Small intestine (tissue), 16 donors: ENCODE data around the gene OVOL3. TPM values are rescaled to one million over a fixed set of nuclear protein-coding genes. Genes with fewer than 3 reads are reported as not detected.
"Not testable (repeated sequence)": the region's sequence is repeated elsewhere in the genome, so short reads cannot be mapped to it uniquely, and the experiment has no call there.

Experiments
- DNase-seq, 2 donors: peaks; one replicate each; pipeline versions ENCODE4 v3.0.0 to v3.0.0-alpha.2; 2013
- FAIRE-seq: peaks from 2 replicates; lab custom pipeline; 2012; peaks lifted over from hg19 to GRCh38; lab: Jason Lieb, UNC
- H3K27ac ChIP-seq, 3 donors: one replicate each; pipeline ENCODE4 v1.5.1; 2013; ENCODE audit warnings: low read length in 2 of 3, mild to moderate bottlenecking in 2 of 3, control low read depth in 1 of 3, inconsistent platforms in 1 of 3, low read depth in 1 of 3, moderate library complexity in 1 of 3
- H3K27me3 ChIP-seq, 3 donors: one replicate each; pipeline ENCODE4 v1.6.1; 2013; ENCODE audit warnings: low read length in 3 of 3, inconsistent platforms in 1 of 3; ENCODE audit not compliant: control insufficient read depth in 3 of 3, insufficient read depth in 3 of 3
- H3K36me3 ChIP-seq, 3 donors: one replicate each; pipeline ENCODE4 v1.6.1; 2013; ENCODE audit warnings: low read length in 3 of 3, inconsistent platforms in 1 of 3, low read depth in 1 of 3, mild to moderate bottlenecking in 1 of 3, moderate library complexity in 1 of 3; ENCODE audit not compliant: control insufficient read depth in 3 of 3, insufficient read depth in 2 of 3
- H3K4me1 ChIP-seq, 3 donors: one replicate each; pipeline ENCODE4 v1.6.1; 2013; ENCODE audit warnings: low read length in 2 of 3, inconsistent platforms in 1 of 3, low read depth in 1 of 3, mild to moderate bottlenecking in 1 of 3, moderate library complexity in 1 of 3; ENCODE audit not compliant: control insufficient read depth in 3 of 3, insufficient read depth in 2 of 3
- H3K4me3 ChIP-seq, 3 donors: one replicate each; pipeline ENCODE4 v1.5.1; 2013; ENCODE audit warnings: low read length in 3 of 3, control low read depth in 1 of 3, inconsistent platforms in 1 of 3, low read depth in 1 of 3, mild to moderate bottlenecking in 1 of 3, moderate library complexity in 1 of 3
- H3K9me3 ChIP-seq, 2 donors: one replicate each; pipeline ENCODE4 v1.6.1; 2013; ENCODE audit warnings: low read depth in 1 of 2, low read length in 1 of 2; ENCODE audit not compliant: control insufficient read depth in 2 of 2, insufficient read depth in 1 of 2
- WGBS, 3 donors: extraction: QIAGEN DNeasy Blood & Tissue Kit; methylation state at CpG; one replicate each; pipeline ENCODE4 v1.1.7; 2013; 5-methylcytosine and 5-hydroxymethylcytosine counted together
- long read RNA-seq, 10 donors: transcript quantifications; one replicate each; lab custom pipeline, GENCODE V29; 2026
- polyA plus RNA-seq, 4 donors: library from polyadenylated mRNA; stranded (reverse) in 3 of 4; unstranded in 1 of 4; fragments of 200-250 nt in 3 of 4; fragments of 120-200 nt in 1 of 4; gene quantifications; one replicate each; pipeline versions ENCODE4 v1.2.1 to v1.2.3, GENCODE V29; 2013
- donor health status: healthy with polysubstance abuse.
- donor health status: control.
- donor health status: control.
- donor health status: Bipolar disorder and iron deficiency.
- donor health status: healthy.

Gene OVOL3
- not detected for polyA plus RNA-seq
- long read RNA-seq, donor 1 = 0 reads
- long read RNA-seq, donor 2 = 0 reads
- long read RNA-seq, donor 3 = 0 reads
- long read RNA-seq, donor 4 = 0 reads
- long read RNA-seq, donor 5 = 0 reads
- long read RNA-seq, donor 6, partial matches to known transcripts = 10 of 78 reads
- long read RNA-seq, donor 6, other reads (novel, unspliced or antisense) = 68 of 78 reads
- long read RNA-seq, donor 7 = 0 reads
- long read RNA-seq, donor 8 = 0 reads
- long read RNA-seq, donor 9 = 0 reads
- long read RNA-seq, donor 10 = 0 reads

- Histone ChIP-seq H3K27ac (no peak within 1 kb of the TSS), H3K4me3 (no peak within 1 kb of the TSS), H3K27me3 (no peaks in the 10 kb centered on the region), H3K36me3 (peaks cover 0 to 52% (median 0%) of the 10 kb centered on the region in 3 donors), H3K9me3 (no peaks in the 10 kb centered on the region), H3K4me1 (peaks cover 0 to 7% (median 3%) of the 10 kb centered on the region in 3 donors)
- WGBS, 3 donors = 71 to 89% (median 82%) methylated on average over 1 of the region's 1 CpG
- DNase-seq (no peak), FAIRE-seq (no peak)
These were observed at the start of gene OVOL3 for GRCh38 chr19:36110487-36111199. TSS of gene OVOL3 (plus strand) at chr19:36111143. CDS start at chr19:36111203, 60 bp downstream.

- no peak for DNase-seq
- H3K27me3 ChIP-seq = no peaks in the 10 kb centered on the region
- no peaks in the 10 kb centered on the region for H3K9me3 ChIP-seq
- FAIRE-seq = no peak
- H3K27ac ChIP-seq = no peak overlapping the region
- H3K36me3 ChIP-seq = peaks cover 0 to 19% (median 0%) of the 10 kb centered on the region in 3 donors
- peaks cover 0 to 13% (median 0%) of the 10 kb centered on the region in 3 donors for H3K4me1 ChIP-seq
- no peak overlapping the region for H3K4me3 ChIP-seq
- WGBS, 3 donors = 89 to 100% (median 96%) methylated on average over 2 of the region's 2 CpGs
These were observed 49.6 kb upstream of the OVOL3 start for GRCh38 chr19:36061367-36061766.

- Histone ChIP-seq H3K36me3 (peaks cover 0 to 31% (median 0%) of the 10 kb centered on the region in 3 donors), H3K4me3 (no peak overlapping the region), H3K9me3 (no peaks in the 10 kb centered on the region), H3K27me3 (no peaks in the 10 kb centered on the region), H3K27ac (no peak overlapping the region), H3K4me1 (no peaks in the 10 kb centered on the region)
- no peak for FAIRE-seq
- DNase-seq = no peak
- 91 to 93% (median 92%) methylated on average over 8 of the region's 8 CpGs for WGBS, 3 donors
These were observed 46.1 kb upstream of the OVOL3 start for GRCh38 chr19:36064826-36065225.

- DNase-seq = no peak
- peaks cover 0 to 26% (median 0%) of the 10 kb centered on the region in 3 donors for H3K36me3 ChIP-seq
- H3K27me3 ChIP-seq = no peaks in the 10 kb centered on the region
- no peak overlapping the region for H3K27ac ChIP-seq
- 92 to 97% (median 92%) methylated on average over 11 of the region's 11 CpGs for WGBS, 3 donors
- no peaks in the 10 kb centered on the region for H3K9me3 ChIP-seq
- H3K4me3 ChIP-seq = no peak overlapping the region
- FAIRE-seq = no peak
- H3K4me1 ChIP-seq = no peaks in the 10 kb centered on the region
These were observed 43.3 kb upstream of the OVOL3 start for GRCh38 chr19:36067681-36068080.

- not testable (repeated sequence) for H3K27ac ChIP-seq, H3K27me3 ChIP-seq, H3K4me1 ChIP-seq, H3K4me3 ChIP-seq, H3K9me3 ChIP-seq, DNase-seq, FAIRE-seq
- H3K36me3 ChIP-seq = peaks cover 0 to 33% (median 0%) of the 10 kb centered on the region in 3 donors
- 98% methylated on average over 27 to 54 of the region's 57 CpGs for WGBS, 3 donors
These were observed 42.0 kb upstream of the OVOL3 start for GRCh38 chr19:36068810-36069499.

GRCh38 chr19:36072081-36072480 is 38.9 kb upstream of the OVOL3 start:
- 87 to 97% (median 90%) methylated on average over 8 of the region's 8 CpGs for WGBS, 3 donors
- no peak overlapping the region for H3K27ac ChIP-seq
- peaks cover 0 to 22% (median 0%) of the 10 kb centered on the region in 3 donors for H3K36me3 ChIP-seq
- H3K27me3 ChIP-seq = no peaks in the 10 kb centered on the region
- H3K9me3 ChIP-seq = no peaks in the 10 kb centered on the region
- no peak for FAIRE-seq
- H3K4me3 ChIP-seq = no peak overlapping the region
- no peaks in the 10 kb centered on the region for H3K4me1 ChIP-seq
- no peak for DNase-seq

- H3K4me3 ChIP-seq = no peak overlapping the region
- H3K27me3 ChIP-seq = no peaks in the 10 kb centered on the region
- peak in 1 of 2 donors; percentile 47 for DNase-seq
- H3K27ac ChIP-seq = no peak overlapping the region
- H3K9me3 ChIP-seq = no peaks in the 10 kb centered on the region
- no peaks in the 10 kb centered on the region for H3K4me1 ChIP-seq
- 72 to 80% (median 80%) methylated on average over 10 of the region's 10 CpGs for WGBS, 3 donors
- no peak for FAIRE-seq
- H3K36me3 ChIP-seq = peaks cover 0 to 13% (median 0%) of the 10 kb centered on the region in 3 donors
These were observed 37.6 kb upstream of the OVOL3 start for GRCh38 chr19:36073121-36073876.
